Activated CD4-positive, alpha-beta memory T cell treated with anti-CD3 and anti-CD28 coated beads, Interleukin-2, amount 10 ng/mL, durations not matched to agents 7 days and 5 days (primary cell): ENCODE measurements around the gene CEP104. TPM values are rescaled to one million over a fixed set of nuclear protein-coding genes. Genes with fewer than 3 reads are reported as not detected.

ENCODE experiments used
- CTCF ChIA-PET: fragments of 350-600 bp; sonication (Branson Sonifier 250); formaldehyde crosslinking; loops from one replicate; lab custom pipeline; 2021; ENCODE audit warnings: antibody characterized with exemption, inconsistent platforms; lab: Charles Lee
- POLR2A ChIA-PET: fragments of 350-600 bp; sonication (Branson Sonifier 250); formaldehyde crosslinking; loops from one replicate; lab custom pipeline; 2021; ENCODE audit warnings: antibody characterized with exemption; lab: Charles Lee
- DNase-seq: peaks from one replicate; pipeline ENCODE4 v3.0.0-alpha.2; 2020
- H3K27ac Mint-ChIP-seq: one replicate; pipeline ENCODE4 v1.8.0; 2021; ENCODE audit warnings: mild to moderate bottlenecking, mixed read lengths
- H3K27me3 Mint-ChIP-seq: one replicate; pipeline ENCODE4 v1.8.0; 2021; ENCODE audit warnings: mixed read lengths
- H3K36me3 Mint-ChIP-seq: one replicate; pipeline ENCODE4 v1.8.0; 2021; ENCODE audit warnings: low read depth, mixed read lengths
- H3K4me1 Mint-ChIP-seq: one replicate; pipeline ENCODE4 v1.8.0; 2021; ENCODE audit warnings: mixed read lengths
- H3K4me3 Mint-ChIP-seq: one replicate; pipeline ENCODE4 v1.8.0; 2021; ENCODE audit warnings: mild to moderate bottlenecking, mixed read lengths
- H3K9me3 Mint-ChIP-seq: one replicate; pipeline ENCODE4 v1.8.0; 2021; ENCODE audit warnings: mixed read lengths
- total RNA-seq, 2 experiments: library from RNA; stranded (reverse); gene quantifications; one replicate each; pipeline ENCODE4 v1.2.3, GENCODE V29; 2021

Gene CEP104
- total RNA-seq, 2 experiments from 2014 or later: 43.0 to 46.0 TPM

DNA sequence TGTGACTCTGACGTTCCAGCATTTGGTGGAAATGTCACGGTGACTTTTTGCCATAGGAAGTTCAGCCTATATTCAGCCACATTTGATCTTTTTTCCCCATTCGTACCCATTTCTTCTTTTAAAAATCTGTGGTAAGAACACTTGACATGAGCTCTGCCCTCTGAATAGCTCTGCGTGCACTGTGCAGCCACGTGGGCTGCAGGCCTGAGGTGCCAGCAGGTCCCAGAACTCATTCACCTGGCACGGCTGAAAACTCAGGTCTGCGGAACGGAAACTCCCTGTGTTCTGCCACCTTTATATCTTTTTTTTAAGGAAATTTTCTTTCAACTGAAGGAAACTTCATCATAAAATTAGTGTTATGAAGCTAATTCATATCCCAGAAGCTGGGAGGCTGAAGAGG lies 28.6 kb downstream of the CEP104 start:
- DNase-seq: no peak
- POLR2A ChIA-PET: no interaction called here
- H3K27ac Mint-ChIP-seq: no peak overlapping the region
- no peaks in the 10 kb centered on the region for H3K27me3 Mint-ChIP-seq
- CTCF ChIA-PET: no interaction called here
- H3K4me3 Mint-ChIP-seq: no peak overlapping the region
- no peaks in the 10 kb centered on the region for H3K4me1 Mint-ChIP-seq
- H3K9me3 Mint-ChIP-seq: no peaks in the 10 kb centered on the region
- H3K36me3 Mint-ChIP-seq: peaks cover 37% of the 10 kb centered on the region

DNA sequence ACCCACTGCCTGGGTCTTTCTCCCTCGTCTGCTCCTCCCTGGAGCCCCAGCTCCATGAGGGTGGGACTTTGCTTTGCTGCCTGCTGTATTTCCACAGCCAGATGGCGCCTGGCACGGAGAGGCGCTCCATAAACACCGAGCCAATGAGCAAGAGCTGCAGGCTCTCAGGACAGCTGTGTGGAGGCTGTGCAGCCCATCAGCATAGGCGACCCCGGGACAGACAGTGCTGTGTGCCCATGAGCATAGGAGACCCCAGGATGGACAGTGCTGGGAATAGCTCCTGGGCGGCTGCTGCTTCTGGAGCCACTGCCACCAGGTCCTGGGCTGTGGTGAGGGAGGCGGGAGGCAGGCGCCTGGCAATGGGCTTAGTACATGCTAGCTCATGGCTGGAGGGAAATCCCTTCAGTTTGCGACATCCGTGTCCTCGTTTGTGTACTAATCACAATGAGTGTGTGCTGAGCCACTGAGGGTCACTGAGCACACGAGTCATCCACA lies 29.2 kb downstream of the CEP104 start:
- ChIA-PET POLR2A (no interaction called here), CTCF (no interaction called here)
- Mint-ChIP-seq H3K9me3 (no peaks in the 10 kb centered on the region), H3K4me3 (no peak overlapping the region), H3K27ac (no peak overlapping the region), H3K36me3 (peaks cover 34% of the 10 kb centered on the region), H3K27me3 (no peaks in the 10 kb centered on the region), H3K4me1 (no peaks in the 10 kb centered on the region)
- DNase-seq: no peak

DNA sequence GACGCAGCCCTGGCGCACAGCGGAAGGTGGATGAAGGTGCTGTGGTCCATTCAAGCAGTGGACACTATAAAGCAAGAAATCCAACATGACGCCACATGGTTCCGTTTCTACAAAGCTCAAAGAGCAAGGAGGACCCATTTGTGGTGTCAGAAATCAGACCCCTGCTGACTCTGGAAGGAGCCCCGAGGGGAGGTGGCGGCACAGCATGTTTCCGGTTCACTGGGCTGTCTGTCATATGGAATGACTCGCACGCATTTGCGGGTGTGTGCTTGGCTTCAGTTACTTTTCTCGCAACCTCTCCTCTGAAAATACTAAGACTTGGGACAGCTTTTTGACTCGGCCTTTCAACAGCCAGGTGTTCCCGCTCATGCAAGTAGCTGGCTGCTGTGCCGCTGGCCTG lies 31.7 kb downstream of the CEP104 start:
- H3K4me1 Mint-ChIP-seq: no peaks in the 10 kb centered on the region
- H3K27me3 Mint-ChIP-seq: no peaks in the 10 kb centered on the region
- no peak overlapping the region for H3K27ac Mint-ChIP-seq
- CTCF ChIA-PET: interaction anchor here (0.6 kb wide), 1 partner anchor 12 kb away, joined by 3 read pairs; no protein-coding TSS in a partner anchor
- DNase-seq: no peak
- POLR2A ChIA-PET: no interaction called here
- H3K4me3 Mint-ChIP-seq: no peak overlapping the region
- H3K9me3 Mint-ChIP-seq: no peaks in the 10 kb centered on the region
- H3K36me3 Mint-ChIP-seq: peaks cover 27% of the 10 kb centered on the region

DNA sequence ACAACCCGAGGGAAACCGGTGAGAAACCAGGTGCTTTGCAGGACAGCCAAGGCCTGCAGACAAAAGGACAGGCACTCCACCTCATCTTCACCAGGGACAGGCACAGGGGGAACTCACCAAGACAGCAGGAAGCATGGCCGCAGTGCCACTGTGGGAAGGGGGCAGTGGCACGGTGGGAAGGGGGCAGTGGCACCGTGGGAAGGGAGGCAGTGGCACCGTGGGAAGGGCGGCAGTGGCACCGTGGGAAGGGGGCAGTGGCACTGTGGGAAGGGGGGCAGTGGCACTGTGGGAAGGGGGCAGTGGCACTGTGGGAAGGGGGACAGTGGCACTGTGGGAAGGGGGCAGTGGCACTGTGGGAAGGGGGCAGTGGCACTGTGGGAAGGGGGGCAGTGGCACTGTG lies 32.4 kb downstream of the CEP104 start:
- Mint-ChIP-seq H3K4me1 (no peaks in the 10 kb centered on the region), H3K27me3 (no peaks in the 10 kb centered on the region), H3K27ac (no peak overlapping the region), H3K9me3 (no peaks in the 10 kb centered on the region), H3K4me3 (no peak overlapping the region), H3K36me3 (peaks cover 22% of the 10 kb centered on the region)
- no peak for DNase-seq
- ChIA-PET POLR2A (no interaction called here), CTCF (no interaction called here)

- ChIA-PET POLR2A (no interaction called here), CTCF (no interaction called here)
- H3K4me1 Mint-ChIP-seq: no peaks in the 10 kb centered on the region
- H3K9me3 Mint-ChIP-seq: no peaks in the 10 kb centered on the region
- H3K27me3 Mint-ChIP-seq: no peaks in the 10 kb centered on the region
- no peak for DNase-seq
- no peak overlapping the region for H3K27ac Mint-ChIP-seq
- H3K4me3 Mint-ChIP-seq: no peak overlapping the region
- H3K36me3 Mint-ChIP-seq: peaks cover 10% of the 10 kb centered on the region
These were observed 34.6 kb downstream of the CEP104 start for GRCh38 chr1:3822421-3822820.

GRCh38 chr1:3821908-3822307 lies 35.1 kb downstream of the CEP104 start:
- no peaks in the 10 kb centered on the region for H3K4me1 Mint-ChIP-seq
- H3K27ac Mint-ChIP-seq: no peak overlapping the region
- ChIA-PET CTCF (no interaction called here), POLR2A (no interaction called here)
- H3K9me3 Mint-ChIP-seq: no peaks in the 10 kb centered on the region
- H3K27me3 Mint-ChIP-seq: no peaks in the 10 kb centered on the region
- peaks cover 10% of the 10 kb centered on the region for H3K36me3 Mint-ChIP-seq
- no peak overlapping the region for H3K4me3 Mint-ChIP-seq
- no peak for DNase-seq

GRCh38 chr1:3821447-3821846 lies 35.6 kb downstream of the CEP104 start:
- H3K36me3 Mint-ChIP-seq: peaks cover 10% of the 10 kb centered on the region
- POLR2A ChIA-PET: no interaction called here
- CTCF ChIA-PET: no interaction called here
- no peaks in the 10 kb centered on the region for H3K27me3 Mint-ChIP-seq
- H3K27ac Mint-ChIP-seq: no peak overlapping the region
- DNase-seq: no peak
- H3K9me3 Mint-ChIP-seq: no peaks in the 10 kb centered on the region
- H3K4me1 Mint-ChIP-seq: no peaks in the 10 kb centered on the region
- H3K4me3 Mint-ChIP-seq: no peak overlapping the region

- H3K27ac Mint-ChIP-seq: no peak overlapping the region
- no peaks in the 10 kb centered on the region for H3K4me1 Mint-ChIP-seq
- H3K4me3 Mint-ChIP-seq: no peak overlapping the region
- ChIA-PET POLR2A (no interaction called here), CTCF (no interaction called here)
- H3K9me3 Mint-ChIP-seq: no peaks in the 10 kb centered on the region
- no peak for DNase-seq
- H3K27me3 Mint-ChIP-seq: no peaks in the 10 kb centered on the region
- peaks cover 10% of the 10 kb centered on the region for H3K36me3 Mint-ChIP-seq
These were observed 36.0 kb downstream of the CEP104 start for GRCh38 chr1:3821004-3821403.

DNA sequence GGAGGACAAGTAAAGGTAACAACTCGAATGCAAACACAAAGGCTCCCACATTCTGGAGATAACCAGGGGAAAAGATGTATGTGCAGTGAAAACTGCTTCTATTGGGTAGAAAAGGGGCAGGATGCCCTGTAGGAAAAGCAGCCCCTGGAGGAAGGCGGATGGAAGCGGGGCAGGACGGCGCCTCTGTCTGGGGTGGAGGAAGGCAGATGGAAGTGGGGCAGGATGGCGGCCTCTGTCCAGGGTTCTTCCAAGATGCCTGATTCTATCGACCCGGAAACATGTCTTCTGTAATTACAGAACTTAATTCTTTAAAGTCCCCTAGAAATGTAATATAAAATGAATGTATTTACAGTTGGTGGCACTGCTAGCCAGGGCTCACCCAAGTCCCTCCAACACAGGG lies 36.7 kb downstream of the CEP104 start:
- no peaks in the 10 kb centered on the region for H3K27me3 Mint-ChIP-seq

DNA sequence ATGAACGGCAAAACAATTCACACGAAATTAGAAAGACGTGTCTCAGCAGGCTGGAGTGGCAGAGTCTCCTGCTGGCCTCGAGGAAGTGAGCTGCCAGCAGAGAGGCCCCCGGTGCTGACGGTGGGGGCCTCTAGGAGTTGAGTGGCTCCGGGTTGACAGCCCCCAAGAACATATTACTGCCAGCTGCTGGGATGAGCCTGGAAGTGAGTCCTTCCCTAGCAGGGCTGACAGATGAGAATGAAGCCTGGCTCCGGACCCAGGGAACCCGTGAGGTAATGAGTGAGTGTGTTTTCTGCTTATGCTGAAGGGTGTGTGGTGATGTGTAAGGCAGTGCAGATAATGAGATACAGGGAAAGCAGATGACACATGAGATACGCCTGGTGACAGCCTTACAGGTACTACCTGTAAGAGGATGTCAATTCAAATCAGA lies 37.2 kb downstream of the CEP104 start:
- H3K9me3 Mint-ChIP-seq: no peaks in the 10 kb centered on the region
- no peaks in the 10 kb centered on the region for H3K27me3 Mint-ChIP-seq
- no peak overlapping the region for H3K4me3 Mint-ChIP-seq
- no peak for DNase-seq
- peaks cover 5% of the 10 kb centered on the region for H3K36me3 Mint-ChIP-seq
- ChIA-PET POLR2A (no interaction called here), CTCF (no interaction called here)
- no peaks in the 10 kb centered on the region for H3K4me1 Mint-ChIP-seq
- no peak overlapping the region for H3K27ac Mint-ChIP-seq

More for the DNA sequence above, 36.7 kb downstream of the CEP104 start:
- ChIA-PET CTCF (no interaction called here), POLR2A (no interaction called here)
- DNase-seq: no peak
- Mint-ChIP-seq H3K36me3 (peaks cover 5% of the 10 kb centered on the region), H3K4me1 (no peaks in the 10 kb centered on the region), H3K4me3 (no peak overlapping the region), H3K9me3 (no peaks in the 10 kb centered on the region), H3K27ac (no peak overlapping the region)

GRCh38 chr1:3817821-3818597 lies 39.0 kb downstream of the CEP104 start:
- CTCF ChIA-PET: no interaction called here

DNA sequence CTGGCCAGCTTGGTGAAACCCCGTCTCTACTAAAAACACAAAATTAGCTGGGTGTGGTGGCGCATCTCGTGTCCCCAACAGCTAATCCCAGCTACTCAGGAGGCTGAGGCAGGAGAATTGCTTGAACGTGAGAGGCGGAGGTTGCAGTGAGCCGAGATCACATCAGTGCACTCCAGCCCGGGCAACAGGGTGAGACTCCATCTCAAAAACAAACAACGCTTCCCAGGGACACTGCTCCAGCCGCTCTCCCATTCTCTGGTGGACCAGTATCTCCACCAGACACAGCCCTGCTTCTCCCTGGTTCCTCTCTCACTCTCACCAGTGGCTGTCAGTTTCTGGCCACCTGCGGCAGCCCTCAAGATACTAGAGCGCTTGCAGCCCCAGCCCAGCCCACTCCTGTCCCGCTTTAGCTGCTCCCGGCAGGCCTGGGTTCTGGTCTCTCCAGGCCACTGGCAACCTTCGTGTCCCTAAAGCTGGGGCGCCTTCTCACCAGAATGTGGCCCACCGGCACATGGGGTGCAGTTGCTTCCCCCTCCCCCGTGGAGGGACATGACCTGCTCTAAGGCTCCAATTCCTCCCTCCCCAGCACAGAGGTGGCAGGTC lies 39.8 kb downstream of the CEP104 start:
- H3K27ac Mint-ChIP-seq: no peak overlapping the region
- no peak for DNase-seq
- H3K4me1 Mint-ChIP-seq: no peaks in the 10 kb centered on the region
- H3K9me3 Mint-ChIP-seq: no peaks in the 10 kb centered on the region
- ChIA-PET CTCF (no interaction called here), POLR2A (no interaction called here)
- H3K36me3 Mint-ChIP-seq: no peaks in the 10 kb centered on the region
- H3K4me3 Mint-ChIP-seq: no peak overlapping the region
- no peaks in the 10 kb centered on the region for H3K27me3 Mint-ChIP-seq

More at GRCh38 chr1:3817821-3818597, 39.0 kb downstream of the CEP104 start:
- POLR2A ChIA-PET: no interaction called here
- Mint-ChIP-seq H3K4me1 (no peaks in the 10 kb centered on the region), H3K4me3 (no peak overlapping the region), H3K27ac (no peak overlapping the region), H3K36me3 (no peaks in the 10 kb centered on the region), H3K9me3 (no peaks in the 10 kb centered on the region), H3K27me3 (no peaks in the 10 kb centered on the region)
- DNase-seq: no peak

- Mint-ChIP-seq H3K27me3 (no peaks in the 10 kb centered on the region), H3K27ac (no peak overlapping the region), H3K36me3 (no peaks in the 10 kb centered on the region), H3K4me1 (no peaks in the 10 kb centered on the region), H3K4me3 (no peak overlapping the region), H3K9me3 (no peaks in the 10 kb centered on the region)
- CTCF ChIA-PET: no interaction called here
- POLR2A ChIA-PET: no interaction called here
- no peak for DNase-seq
These were observed 40.5 kb downstream of the CEP104 start for GRCh38 chr1:3816331-3817137.
